Measurements from ENCODE around the gene DNTT.

DNA sequence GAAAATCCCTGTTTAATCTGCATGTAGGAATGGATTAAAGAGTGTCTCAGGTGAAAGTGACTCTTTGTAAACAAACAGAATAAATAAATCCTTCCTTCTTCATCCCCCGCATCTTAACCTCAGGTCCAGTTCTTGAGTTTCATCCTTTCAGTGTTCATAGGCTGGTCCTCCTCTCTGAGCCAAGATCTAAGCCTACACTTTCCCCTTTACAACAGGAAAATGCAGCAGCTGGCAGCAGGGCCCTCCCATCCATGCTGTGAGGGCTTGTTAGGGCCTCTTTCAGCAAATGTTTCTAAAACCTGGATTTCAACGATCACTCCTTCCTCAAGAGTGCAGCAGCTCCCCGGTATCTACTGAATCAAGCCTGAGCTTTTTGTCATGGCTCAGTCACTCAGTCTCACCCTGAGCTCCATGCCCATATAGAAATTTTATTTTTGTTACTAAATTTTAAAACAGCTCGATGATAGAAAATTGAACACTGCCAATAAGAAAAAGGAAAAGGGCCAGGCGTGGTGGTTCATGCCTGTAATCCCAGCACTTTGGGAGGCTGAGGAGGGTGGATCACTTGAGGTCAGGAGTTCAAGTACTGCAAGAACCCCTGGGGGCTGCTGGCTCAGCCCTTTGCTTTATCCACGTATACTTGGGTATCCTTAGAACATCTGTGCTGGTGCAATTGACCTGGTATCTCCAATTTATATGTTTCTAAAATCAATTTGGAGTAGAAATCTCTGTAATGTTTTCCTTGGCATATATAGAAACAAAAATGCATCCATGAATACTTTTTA, 48.5 kb upstream of the DNTT start:
- TF ChIP-seq, protein P1, sequence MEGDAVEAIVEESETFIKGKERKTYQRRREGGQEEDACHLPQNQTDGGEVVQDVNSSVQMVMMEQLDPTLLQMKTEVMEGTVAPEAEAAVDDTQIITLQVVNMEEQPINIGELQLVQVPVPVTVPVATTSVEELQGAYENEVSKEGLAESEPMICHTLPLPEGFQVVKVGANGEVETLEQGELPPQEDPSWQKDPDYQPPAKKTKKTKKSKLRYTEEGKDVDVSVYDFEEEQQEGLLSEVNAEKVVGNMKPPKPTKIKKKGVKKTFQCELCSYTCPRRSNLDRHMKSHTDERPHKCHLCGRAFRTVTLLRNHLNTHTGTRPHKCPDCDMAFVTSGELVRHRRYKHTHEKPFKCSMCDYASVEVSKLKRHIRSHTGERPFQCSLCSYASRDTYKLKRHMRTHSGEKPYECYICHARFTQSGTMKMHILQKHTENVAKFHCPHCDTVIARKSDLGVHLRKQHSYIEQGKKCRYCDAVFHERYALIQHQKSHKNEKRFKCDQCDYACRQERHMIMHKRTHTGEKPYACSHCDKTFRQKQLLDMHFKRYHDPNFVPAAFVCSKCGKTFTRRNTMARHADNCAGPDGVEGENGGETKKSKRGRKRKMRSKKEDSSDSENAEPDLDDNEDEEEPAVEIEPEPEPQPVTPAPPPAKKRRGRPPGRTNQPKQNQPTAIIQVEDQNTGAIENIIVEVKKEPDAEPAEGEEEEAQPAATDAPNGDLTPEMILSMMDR (IDR thresholded peaks at IDR 0.05; ENCODE audit: insufficient read depth, low read length, poor library complexity, severe bottlenecking) = no peak
- no peak for TF ChIP-seq EZH2phosphoT487 (conservative IDR thresholded peaks at IDR 0.05; ENCODE audit: low read length)
